ENCODE measurements around the gene POLR1A.

The POLR1A gene

DNA sequence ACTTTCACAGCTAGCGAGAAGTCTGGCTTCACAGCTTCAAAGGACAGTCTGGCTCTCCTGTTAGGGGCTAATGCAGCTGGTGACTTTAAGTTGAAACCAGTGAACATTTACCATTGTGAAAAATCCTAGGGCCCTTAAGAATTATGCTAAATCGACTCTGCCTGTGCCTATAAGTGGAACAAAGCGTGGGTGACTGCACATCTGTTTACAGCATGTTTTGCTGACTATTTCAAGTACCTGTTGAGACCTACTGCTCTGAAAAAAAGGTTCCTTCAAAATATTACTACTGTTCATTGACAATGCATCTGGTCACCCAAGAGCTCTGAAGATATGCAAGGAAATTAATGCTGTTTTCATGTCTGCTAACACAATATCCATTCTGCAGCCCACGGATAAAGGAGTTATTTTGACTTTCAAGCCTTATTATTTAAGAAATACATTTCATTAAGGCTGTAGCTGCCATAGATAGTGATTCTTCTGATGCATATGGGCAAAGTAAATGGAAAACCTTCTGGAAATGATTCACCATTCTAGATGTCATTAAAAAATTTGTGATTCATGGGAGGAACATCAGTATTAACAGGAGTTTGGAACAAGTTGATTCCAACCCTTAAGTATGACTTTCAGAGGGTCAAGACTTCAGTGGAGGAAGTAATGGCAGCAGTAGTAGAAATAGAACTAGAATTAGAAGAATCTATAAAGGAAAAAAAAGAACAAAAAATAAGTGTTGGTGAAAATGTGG is 48.9 kb downstream of the POLR1A start:
- DNase-seq = no peak

DNA sequence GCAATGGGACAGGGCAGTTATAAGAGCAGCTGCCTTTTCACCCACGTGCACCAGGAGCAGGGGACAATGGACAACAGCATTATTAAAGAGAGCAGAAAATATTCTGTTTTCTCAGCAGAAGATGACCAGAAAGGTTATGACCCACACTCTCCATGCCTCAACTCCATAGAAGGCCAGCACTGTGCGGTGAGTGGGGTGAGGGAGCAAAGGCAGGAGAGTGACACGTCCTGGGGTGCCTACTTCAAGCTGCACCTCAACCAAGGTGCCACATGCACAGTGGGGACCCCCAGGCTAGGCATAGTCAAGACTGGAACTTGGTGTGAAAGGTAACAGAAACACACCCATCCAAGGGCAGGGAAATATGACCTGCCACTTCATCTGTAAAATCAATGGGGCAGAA is 50.4 kb downstream of the POLR1A start:
- no peak for DNase-seq

DNA sequence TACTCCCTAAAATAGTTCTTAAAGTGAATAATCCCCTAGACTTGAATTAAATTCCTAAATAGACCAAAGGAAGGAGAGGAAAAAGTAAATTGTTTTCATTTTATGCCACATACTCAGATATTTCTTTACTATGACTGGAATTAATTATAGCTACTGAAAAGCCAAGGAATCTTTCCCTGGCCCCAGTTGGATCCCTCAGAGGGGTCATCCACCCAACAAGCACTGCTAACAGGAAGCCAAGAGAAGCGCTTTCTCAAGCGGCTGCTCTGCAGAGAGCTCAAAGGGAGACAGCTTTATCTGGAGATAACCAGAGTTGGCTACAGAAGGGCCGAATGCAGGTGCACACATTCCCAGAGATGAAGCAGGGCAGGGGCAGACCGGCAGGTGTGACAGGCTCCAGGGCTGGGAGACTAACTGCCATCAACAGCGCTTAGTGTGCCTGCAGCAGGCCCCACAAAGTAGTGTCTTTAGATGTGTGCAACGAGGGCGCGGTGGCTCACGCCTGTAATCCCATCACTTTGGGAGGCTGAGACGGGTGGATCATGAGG is 51.1 kb downstream of the POLR1A start:
- no peak for DNase-seq

DNA sequence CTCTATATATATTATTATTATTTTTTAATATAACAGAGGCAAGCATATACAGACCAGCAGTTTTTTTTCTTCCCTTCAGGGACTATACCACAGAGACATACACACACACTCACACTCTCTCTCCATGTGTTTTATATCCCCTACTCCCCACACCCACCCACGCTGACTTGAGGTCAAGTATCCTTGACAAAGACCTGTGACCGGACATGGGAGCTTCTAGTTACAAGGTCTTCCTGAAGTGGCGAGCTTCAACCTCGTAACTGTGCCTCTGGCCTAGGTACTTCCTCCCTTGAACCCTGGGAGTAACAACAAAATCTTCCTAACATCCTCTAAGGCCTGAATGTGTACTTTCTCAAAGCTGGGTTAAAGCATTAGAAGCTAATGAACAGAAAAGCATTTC is 52.5 kb downstream of the POLR1A start:
- no peak for DNase-seq

DNA sequence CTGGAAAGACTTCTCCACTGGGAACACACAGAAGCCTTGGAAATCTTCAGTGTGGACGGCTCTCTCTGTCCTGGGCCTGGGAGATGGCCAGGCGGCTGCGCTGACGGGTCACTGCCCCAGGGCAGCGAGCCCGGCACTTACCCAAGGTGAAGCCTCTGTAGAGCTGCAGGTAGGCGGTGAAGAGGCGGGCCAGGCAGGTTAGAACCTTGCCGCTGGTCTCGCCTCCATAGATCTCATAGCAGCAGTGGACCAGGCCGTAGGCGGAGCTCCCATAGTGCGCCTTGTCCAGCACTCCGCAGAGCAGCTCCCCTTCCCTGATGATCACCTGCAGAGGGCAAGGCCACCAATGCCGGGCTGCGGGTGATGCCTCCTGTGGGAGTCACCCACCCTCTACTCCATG is 53.0 kb downstream of the POLR1A start:
- no peak for DNase-seq

DNA sequence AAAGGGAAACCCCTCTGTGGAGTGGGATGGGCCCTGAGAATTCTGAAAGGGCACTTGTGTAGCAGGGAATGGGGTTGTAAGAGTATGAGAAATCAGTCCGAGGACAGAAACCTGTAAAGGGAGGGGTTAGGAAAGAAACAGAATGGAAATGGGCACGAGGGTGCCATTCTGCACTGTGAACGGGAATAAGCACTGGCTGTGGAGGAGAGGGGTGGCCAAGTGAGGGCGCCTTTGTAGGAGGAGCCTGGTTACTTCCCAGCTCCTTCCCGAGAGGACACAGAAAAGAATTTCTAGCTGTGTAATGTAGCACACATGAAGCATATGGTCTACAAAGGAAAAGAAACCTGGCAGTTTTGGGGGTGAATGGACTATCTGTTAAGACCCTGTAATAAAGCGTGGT is 53.4 kb downstream of the POLR1A start:
- DNase-seq = no peak

DNA sequence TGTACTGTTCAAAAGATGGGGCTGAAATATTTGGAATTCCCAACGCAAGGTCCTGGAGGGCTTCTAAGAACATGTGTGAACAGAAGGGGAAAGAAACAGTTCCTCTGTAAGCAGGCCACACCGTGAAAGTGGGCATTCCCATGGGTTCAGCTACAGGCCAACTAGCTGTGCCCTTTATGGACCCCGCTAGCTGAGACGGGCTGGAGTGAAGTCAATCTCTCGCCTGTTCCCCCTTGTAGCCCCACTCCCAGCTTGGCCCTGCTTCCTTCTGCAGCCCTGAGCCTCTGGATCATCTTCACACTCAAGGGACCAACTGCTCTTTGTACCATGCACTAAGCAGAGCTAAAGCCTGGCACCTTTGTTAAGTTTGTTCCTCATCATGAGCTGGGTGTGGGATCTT is 55.4 kb downstream of the POLR1A start:
- no peak for DNase-seq

DNA sequence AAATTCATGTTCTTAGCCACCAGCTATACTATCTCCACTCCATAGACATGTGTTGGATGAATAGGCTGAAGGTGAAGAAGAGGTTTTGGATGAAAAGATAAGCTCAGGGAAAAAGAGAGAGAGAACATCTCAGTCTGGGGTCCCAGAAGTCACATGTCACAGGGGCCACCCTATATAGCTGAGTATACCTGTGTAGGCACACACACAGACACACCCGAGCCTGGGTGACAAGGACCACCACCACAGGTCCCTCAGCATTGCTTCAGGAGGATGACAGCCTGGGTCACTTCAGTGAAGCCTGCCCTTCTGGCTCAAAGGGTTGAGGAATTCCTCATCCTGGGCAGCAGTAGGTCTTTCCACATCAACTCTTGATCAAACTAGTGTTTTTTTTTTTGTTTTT is 56.2 kb downstream of the POLR1A start:
- DNase-seq = no peak

DNA sequence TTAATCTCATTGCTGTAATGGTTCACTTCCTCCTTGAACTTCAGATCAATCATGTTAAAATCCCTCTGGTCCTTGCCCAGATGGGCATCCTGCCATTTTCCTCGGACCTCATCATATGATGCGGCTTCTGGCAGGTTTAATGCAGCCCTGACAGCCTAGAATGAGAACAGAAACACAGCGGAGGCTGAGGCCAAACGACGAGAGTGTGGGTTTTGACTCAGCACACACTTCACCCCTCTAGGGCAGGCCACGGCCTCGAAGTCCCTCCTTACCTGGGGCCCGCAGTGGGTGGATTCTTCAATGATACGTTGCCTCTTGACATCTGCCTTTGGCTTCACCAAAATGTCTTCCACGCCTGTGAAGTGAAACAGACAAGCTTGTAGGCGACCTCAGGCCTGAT is 56.8 kb downstream of the POLR1A start:
- DNase-seq = no peak

DNA sequence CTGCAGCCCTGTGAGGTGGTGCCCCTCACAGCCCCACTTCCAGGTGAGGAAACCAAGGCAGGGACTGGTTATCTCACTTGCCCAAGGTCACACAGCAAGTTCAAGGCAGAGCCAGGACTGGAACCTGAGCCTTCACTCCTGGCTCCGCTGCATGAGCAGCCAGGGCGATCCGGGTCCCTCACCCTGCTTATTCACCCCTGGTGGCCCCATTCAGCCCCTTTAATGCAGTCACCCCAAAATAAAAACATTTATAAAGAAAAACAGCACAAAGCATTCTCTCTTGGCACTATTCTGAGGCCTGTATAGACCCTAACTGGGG is 57.3 kb downstream of the POLR1A start:
- DNase-seq = no peak

DNA sequence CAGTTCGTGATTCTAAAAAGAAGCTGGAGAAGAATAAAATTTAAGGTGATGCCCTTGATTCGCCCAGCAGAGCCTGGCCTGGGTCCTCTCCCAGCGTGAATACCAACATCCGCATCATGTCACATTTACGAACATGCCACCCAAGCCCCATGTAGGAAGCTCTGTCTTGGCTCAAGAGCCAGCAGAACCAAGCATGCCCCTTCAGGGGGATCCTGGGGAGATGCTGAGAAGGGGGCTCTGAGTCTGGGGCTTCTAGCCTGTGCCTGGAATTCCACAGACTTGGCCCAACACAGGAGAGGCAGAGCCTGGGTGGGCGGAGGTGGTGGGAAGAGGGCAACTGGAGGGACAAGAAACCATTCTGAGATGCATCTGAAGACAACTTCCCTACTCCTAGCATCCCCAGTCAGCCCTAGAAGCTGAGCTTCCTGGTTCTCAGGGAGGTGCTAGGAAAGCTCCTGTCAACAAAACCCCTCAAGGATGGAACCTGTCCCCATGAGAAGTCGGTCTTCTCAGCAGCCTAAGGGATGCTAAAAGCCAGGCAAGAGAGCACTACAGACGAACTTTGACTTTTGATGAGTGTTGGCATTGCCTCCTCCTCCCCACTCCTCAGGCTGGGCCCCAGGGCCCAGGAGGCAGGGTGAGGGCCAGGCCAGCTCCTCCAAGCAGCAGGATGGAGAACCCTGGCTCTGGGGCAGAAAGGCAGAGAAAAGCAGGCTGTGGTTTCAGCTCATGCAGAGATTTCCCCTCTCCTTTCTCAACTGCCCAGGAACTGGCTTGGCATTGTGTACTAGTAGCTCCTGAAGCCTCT is 57.9 kb downstream of the POLR1A start:
- DNase-seq = no peak

DNA sequence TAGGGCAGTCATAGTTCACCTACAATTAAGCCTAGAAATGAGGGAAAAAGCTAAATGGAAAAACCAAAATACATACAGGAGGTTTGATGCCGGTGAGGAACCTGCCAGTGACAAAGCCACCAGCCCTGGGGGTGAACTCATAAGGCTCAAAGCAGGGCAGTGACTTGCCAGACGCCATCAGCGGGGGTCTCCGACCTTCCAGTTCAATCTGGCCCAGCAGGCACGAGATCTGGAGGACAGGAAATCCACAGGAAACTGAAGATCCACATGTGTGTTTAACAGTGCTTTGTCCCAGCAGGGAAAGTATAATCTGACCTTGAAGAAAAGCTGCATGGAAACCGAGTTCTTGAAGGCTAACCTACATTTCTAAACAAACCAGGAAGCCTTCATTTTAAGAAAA is 60.1 kb downstream of the POLR1A start:
- no peak for DNase-seq

DNA sequence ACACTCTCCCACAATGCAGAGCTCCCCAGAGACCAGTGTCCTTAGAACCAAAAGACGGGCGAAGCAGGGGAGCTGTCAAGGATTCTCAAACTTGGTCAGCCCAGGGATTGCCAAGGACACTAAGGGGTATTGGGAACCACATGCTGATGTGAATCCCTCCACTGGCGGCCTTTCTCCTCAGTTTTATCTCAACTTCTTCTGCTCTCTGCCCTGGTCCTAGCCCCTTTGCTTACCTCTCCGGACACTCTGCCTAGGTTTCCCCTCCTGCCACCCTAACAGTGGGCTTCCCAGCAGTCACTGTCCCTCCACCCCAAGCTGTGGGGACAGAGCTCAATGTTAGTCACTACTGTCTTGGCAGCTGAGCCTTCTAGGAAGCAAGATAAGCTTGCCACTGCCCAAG is 61.1 kb downstream of the POLR1A start:
- DNase-seq = no peak

DNA sequence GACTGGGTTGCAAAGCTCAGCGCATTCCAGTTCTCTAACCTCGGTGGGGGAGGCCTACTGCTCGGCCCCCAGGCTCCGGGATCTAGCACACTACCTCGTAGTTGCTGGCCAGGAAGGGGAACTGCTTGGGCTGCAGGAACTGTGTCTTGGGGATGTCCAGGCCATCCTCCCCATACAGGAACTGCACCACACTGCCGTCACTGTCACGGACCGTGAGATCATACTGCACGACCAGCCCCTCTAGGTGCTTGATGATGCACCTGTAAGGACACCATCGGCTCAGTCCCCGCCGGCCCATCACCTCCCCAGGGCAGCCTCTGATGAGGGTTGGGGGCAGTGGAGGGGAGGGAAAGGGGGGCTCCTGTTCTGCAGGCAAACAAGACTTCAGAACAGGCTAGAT is 61.6 kb downstream of the POLR1A start:
- no peak for DNase-seq

DNA sequence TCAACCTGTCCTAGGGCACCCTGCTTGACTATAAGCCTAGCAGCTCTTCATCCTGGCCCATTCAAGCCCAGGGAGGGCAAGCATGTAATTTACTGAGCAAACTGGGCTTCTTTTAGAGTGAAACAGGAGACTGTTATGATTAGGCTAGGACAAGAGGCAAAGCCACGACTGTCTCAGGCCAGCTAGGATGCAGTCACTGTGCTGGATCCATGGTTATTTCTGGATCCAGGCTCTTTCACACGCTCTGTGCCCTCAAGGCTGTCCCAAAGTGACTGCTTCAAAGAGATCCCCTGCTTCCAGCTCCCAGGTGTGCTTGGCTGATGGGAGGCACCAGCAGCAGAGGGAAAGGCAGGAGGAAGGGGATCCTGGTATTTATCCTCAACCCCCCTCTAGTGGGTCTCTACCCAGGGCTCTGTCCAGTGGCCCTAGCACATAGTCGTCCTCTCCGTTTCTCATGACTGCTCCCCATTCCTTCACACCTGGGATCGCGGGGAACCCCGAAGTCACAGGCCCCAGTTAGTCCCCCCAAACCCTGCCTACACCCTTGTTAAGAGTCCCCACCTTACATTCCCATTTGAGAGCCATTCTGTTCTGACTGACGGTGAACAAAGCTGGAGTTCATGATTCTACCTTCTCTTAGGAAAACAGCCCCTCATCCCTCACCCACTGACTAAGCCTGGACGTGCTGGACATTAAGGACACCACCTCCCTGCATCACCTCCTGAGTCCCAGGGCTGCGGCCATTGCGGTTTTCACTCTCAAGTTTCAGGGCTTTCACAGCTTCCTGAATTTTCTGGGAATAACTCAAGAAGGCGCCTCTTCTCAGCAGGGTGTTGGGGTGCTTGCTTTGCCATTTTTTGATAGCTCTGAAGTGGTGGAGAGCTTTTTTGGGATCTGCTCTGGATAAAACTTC is 63.2 kb downstream of the POLR1A start:
- DNase-seq = no peak

DNA sequence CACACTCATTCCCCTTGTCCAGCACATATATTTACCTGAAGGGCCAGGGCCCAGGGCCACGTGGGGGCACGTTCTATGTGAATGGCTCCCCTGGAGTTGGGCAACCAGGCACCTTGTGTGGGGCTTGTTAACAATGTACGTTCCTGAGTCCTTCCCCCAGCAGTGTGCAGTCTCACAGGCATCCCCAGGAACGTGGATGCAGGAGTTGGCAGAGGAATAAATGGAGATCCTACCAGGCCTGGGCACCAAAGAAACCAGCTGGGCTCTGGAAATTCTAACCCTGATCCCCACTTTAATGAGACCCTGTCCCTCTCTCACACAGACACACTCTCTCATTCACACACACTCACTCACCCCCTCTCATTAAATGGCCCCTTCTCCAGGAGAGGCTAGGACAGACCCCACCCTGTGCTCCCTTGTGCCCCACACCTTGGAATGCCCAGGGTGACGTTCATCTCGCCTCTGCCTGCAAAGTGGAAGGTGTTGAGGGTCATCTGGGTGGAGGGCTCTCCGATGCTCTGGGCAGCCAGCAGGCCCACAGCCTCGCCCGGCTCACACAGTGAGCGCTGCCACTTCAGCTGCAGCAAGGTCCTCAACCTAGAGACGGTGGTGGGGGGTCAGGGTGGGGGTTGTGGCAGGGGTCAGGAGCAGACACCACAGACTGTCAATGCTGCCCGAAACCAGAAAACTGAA is 65.6 kb downstream of the POLR1A start:
- no peak for DNase-seq

DNA sequence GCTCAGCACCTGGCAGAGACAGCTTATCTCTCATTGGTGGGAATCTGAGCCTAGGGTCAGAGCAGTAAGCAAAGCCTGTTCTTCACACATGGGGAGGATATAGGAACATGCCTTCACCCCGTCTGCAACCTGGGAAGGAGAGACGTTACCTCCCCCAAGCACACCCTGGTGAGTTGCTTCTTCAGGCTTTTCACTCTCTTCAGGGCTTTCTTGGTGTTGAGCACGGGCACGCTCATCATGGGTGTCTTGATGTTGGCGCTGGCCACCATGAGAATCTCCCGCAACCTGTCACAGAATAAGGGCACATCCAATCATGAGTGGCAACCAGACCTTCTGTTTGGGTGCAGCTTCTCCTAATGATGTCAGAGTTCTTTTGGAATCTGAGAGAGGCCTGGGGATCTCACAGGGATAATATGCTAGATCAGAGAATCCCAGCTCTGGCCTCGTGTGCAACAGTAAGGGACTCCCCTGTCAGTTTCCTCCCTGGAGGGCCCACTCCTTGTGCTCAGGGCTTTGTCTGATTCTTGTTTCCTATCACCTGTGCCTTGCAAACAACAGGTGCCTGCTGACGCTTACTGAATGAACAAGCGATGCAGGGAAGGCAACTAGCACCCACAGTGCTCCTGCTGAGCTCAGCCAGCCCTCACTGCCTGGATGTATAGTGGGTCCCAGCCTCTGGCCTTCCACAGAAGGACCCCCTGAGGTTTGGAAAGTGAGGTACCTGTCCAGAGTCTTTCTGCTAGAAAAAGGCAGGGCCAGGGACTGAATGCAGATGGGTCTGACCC is 66.3 kb downstream of the POLR1A start:
- DNase-seq = no peak

DNA sequence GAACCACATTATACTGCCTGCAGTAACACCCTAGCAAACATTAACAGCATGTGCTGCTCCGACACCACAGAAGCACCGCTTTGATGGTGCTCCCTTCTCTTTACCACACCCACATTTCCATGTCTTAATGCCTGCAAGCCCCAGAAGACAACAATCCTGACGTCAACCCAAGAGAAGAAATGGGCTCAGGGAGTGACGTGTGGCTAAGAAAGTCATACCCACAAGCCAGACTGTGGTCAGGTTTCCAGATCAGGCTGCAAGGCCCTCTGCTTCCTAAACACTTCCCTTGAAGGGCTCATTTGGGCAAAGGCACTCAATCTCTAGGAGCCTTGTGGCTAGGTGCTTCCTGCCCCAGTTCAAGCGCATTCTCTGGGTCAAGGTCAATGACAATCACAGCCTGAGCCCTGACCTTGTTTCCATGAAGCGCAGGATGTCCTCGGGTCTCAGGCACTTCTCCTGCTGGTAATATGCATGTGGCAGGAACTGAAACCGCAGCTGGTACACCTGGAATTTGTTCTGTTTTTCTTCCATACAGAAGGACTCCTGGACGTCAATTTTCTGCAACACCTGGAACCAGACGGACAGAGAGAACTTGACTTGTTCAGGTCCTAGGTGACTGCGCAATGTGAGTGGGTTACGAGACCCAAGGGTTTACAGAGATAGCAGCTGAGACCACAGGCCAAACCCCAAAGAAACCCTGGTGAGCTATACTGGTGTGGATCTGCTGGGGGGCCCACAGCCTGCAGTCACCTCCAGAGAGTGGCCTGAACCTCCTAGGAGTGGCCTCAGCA is 67.2 kb downstream of the POLR1A start:
- peak; percentile 53 for DNase-seq

DNA sequence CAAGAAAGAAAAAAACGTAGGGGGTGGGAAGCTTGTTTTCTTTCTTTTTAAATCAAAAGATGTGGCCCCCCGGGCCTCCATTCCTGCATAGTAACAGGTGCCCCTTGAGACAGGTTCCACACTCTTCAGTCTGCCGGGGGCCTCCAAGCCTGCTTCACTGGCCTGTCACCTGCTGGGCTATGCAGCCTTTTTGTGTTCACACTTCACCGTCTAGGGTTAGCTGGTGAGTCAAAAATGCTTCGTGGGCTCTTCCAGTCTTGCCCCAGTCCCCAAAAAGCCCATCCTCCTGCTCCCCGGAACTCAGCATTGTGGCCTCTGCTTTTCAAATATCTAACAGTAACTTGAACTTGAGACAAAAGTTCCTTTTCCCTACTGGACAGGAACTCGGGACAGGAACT is 67.9 kb downstream of the POLR1A start:
- peak; percentile 21 for DNase-seq

DNA sequence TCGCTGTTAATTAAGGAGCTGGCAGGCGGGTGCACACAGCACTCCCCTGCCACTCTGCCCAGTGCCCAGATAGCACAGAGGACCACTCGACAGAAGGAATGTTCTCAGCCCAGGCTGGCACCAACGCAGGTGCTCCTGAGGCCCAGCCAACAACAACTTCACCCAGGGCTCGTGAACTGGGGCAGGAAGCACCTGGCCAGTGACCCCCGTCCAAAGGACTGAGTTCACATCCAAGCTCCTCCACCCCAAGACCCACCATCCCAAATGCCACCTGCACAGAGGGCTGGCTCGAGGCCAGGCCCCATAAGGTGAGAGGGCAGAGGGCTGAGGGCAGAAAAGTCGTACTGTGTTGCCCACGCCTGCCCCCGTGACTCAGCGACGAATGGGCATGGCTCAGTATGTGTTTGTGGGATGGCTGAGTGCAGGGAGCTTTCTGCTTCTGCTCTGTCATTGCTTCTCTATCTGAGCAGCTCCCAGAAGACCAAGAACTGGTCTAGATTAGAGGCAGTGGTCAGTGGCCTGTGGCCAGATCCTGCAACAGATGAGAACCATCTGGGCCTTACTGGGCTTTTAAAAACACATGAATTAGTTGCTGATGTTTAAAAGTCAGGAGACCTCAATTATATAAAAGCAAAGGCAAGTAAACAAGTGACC is 68.4 kb downstream of the POLR1A start:
- DNase-seq = peak; percentile 70

All from right hindlimb (tissue), 1 donor.